ENCODE data around the gene PLEKHJ1.
"Not testable (repeated sequence)": the region's sequence is repeated elsewhere in the genome, so short reads cannot be mapped to it uniquely, and the experiment has no call there.

PLEKHJ1 gene

DNA sequence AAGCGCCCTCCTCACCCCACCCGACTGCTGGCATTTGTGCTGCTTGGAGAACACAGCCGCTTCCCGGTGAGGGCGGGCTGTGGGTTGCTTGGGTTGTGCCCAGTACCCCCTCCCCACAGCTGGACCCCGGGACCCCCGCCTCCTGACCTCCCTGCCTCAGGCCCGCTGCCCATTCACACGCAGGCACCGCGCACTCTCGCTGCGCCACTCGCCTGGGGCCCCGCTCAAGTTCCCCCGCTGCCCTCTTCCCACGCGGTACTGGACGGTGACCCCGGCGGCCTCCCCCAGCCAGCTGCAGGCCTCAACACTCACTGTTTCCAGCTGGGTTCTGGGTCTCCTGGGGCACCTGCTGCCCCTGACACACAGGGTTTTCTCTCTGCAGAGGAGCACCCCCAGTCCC, 16.4 kb downstream of the PLEKHJ1 start:
- no peak for DNase-seq (ENCODE audit: low read depth)

DNA sequence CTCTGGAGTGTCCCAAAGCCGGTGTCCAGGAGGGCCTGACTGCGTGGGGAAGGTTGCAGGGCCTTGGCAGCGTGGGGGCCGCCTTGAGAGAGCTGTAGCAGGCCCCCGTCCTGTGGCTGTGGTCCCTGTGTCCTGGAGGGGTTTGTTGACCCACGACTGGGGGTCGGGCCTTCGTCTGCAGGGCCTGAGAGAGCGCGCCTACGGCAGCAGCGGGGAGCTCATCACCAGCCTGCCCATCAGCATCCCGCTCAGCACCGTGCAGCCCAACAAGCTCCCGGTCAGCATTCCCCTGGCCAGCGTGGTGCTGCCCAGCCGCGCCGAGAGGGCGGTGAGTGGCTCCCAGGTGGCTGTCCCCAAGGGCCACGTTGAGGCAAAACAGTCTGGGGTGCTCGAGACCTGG, 18.5 kb downstream of the PLEKHJ1 start:
- DNase-seq (ENCODE audit: low read depth) = no peak

GRCh38 chr19:2216361-2217225, 19.5 kb downstream of the PLEKHJ1 start:
- DNase-seq (ENCODE audit: low read depth) = no peak

DNA sequence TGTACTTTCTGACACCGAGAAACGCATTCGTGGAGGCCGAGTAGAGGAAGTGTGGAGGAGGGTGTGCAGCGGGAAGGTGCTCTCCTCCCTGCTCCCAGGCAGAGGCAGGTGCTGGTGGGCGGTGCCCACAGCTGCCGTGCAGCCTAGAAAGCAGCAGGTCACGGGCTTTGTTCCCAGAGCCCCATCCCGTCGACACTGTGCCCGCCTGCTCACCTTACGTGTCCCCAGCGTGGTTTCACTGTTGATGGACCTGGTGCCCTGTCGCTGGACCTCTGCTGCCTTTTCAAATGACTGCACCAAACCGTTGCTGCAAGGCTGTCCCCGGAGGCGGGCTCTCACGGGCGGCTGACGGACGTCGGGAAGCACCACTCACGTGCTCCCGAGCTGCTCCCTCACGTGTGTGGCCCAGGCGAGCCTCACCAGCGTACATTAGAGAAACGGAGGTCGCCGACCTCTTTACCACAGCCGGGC, 20.8 kb downstream of the PLEKHJ1 start:
- DNase-seq (ENCODE audit: low read depth) = no peak

- no peak for DNase-seq (ENCODE audit: low read depth)
Observed at GRCh38 chr19:2214251-2214650, 21.9 kb downstream of the PLEKHJ1 start.

- DNase-seq (ENCODE audit: low read depth) = no peak
Observed at GRCh38 chr19:2213799-2214198, 22.3 kb downstream of the PLEKHJ1 start.

DNA sequence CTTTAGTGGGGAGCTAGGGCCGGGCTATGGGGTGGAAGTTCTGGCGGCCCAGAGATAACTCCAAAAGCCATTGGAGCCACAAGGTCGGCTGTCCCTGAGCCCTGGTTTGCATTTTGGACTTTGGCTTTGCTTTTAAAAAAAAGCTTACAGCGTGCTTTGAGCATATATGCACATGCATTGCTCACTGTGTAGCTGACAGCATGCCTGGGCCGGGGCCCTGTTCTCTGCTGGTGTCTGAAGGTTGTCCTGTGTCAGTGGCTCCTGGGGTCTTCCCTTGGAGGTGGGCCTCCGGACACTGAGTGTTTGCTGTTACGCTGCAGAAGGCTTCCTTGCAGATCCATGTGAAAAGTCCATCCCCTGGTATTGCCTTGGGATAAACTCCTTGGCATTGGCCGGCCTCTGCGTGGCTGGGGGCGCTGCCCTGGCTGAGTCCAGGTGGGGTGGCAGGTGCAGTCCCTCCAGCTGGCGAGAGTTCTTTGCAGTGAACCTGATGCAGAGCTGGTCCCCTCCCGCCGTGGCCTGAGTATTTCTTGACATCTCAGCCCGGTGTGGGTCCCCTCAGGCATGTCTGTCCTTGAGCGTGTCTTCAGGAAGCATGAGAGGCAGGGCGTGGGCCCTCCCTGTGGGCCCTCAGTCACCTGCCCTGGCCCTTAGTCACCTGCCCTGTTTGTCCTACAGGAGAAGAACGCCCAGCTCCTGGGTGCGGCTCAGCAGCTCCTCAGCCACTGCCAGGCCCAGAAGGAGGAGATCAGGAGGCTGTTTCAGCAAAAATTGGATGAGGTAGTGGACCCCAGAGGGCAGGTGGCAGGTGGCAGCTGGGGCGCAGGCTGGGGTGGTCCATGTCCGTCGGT, 23.0 kb downstream of the PLEKHJ1 start:
- no peak for DNase-seq (ENCODE audit: low read depth)

GRCh38 chr19:2210987-2211740, 25.0 kb downstream of the PLEKHJ1 start:
- DNase-seq (ENCODE audit: low read depth) = no peak

GRCh38 chr19:2210206-2210605, 25.9 kb downstream of the PLEKHJ1 start:
- no peak for DNase-seq (ENCODE audit: low read depth)

DNA sequence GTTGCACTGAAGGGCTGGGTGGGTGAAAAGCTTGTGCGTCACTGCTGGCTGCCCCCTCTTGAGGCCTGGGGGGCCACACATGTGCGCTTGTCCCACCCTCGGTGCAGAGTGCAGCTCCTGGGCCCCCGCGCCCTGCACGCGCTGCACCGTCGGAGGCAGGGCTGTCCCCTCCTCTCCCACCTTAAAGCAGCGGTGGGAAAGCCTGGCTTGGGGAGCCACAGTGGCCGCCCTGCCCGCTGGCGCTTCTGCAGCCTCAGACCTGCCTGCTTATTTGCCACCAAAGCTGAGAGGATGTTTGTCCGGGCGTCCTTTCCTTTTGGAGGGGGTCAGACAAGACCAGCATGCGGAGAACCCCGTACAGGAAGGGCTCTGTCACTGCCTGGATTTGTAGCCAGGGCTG, 26.7 kb downstream of the PLEKHJ1 start:
- DNase-seq (ENCODE audit: low read depth) = no peak

GRCh38 chr19:2208975-2209374, 27.2 kb downstream of the PLEKHJ1 start:
- DNase-seq (ENCODE audit: low read depth) = no peak

DNA sequence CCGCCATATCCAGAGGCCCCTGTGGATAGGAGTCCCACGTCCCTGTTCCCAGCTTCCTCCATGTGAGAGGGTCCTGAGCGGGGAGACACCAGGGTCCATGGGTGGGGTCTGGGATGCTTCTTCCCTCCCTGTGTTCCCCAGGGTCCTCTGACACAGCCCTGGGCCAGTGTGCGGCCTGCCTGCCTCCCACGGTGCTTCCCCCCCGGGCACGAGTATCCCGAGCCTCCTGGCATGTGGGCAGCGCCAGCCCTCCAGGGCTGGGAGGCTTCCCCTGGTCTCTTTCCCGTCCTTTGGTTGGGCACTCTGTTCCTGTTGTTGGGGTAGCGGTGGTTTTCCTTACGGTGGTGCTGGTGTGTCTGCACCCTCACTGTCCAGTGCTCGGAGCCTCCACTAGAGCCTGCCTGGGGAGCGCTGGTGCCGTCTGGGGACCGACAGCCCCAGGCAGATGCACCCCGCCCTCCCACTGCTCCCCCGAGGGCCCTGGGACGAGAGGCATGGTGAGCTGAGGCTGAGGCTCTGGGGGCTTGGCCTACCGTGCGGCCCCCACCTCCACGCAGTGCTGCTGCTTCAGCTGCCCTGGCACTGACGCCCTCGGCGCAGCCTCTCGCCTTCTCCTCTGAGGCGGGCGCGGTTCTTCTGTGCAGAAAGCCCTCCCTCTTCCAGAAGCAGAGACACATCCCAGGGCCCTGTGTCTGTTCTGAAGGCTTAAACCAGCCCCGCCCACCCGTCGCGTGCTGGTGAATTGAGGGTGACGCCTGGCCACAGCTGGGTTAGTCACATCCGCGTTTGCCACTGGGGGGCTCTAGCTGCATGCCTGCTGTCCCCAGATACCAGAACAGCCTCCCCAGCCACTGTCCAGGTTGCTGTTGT, 27.9 kb downstream of the PLEKHJ1 start:
- no peak for DNase-seq (ENCODE audit: low read depth)

- no peak for DNase-seq (ENCODE audit: low read depth)
Observed at GRCh38 chr19:2207008-2207407, 29.1 kb downstream of the PLEKHJ1 start.

- no peak for DNase-seq (ENCODE audit: low read depth)
Observed at GRCh38 chr19:2202366-2202765, 33.8 kb downstream of the PLEKHJ1 start.

DNA sequence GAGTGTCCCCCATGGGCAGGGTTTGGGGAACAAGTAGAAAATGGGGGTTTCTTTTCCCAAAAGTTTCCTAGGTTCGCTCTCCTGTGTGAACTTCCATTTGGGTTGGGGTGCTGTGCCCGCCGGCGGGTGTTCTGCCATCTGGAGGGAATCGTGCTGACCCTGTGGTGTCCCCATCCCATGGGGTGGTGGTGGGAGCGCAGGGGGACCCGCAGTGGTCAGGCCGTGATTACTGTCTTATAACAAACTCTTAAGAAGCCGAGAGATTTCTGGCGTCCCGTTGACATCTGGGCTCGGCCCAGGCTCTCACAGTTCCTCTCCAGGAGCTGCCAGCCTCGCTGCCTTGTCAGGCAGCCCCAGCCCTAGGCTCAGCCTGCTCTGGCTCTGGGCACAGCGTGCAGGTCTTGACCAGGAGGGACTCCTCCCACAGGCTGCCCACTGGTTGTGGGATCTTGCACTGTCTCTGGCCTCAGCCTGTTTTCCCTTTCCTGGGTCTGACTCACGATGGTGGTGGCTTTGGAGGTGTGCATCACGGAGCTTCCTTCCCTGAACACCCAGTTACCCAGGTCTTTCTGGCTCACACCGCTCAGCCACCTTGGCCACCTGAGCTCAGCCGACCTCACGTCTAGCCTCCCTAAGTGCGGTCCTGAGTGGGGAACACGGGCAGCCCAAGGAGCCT, 34.5 kb downstream of the PLEKHJ1 start:
- no peak for DNase-seq (ENCODE audit: low read depth)

DNA sequence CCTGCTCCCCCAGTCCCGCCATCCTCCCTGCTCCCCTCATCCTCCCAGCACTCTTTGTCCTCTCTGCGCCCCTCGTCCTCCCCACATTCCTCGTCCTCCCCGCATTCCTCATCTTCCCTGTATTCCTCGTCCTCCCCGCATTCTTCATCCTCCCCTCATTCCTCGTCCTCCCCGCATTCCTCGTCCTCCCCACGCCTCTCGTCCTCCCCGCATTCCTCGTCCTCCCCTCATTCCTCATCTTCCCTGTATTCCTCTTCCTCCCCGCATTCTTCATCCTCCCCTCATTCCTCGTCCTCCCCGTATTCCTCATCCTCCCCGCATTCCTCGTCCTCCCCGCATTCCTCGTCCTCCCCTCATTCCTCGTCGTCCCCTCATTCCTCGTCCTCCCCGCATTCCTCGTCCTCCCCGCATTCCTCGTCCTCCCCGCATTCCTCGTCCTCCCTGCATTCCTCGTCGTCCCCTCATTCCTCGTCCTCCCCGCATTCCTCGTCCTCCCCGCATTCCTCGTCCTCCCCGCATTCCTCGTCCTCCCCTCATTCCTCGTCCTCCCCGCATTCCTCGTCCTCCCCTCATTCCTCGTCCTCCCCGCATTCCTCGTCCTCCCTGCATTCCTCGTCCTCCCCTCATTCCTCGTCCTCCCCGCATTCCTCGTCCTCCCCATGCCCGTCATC, 35.4 kb downstream of the PLEKHJ1 start:
- not testable (repeated sequence) for DNase-seq (ENCODE audit: low read depth)

DNA sequence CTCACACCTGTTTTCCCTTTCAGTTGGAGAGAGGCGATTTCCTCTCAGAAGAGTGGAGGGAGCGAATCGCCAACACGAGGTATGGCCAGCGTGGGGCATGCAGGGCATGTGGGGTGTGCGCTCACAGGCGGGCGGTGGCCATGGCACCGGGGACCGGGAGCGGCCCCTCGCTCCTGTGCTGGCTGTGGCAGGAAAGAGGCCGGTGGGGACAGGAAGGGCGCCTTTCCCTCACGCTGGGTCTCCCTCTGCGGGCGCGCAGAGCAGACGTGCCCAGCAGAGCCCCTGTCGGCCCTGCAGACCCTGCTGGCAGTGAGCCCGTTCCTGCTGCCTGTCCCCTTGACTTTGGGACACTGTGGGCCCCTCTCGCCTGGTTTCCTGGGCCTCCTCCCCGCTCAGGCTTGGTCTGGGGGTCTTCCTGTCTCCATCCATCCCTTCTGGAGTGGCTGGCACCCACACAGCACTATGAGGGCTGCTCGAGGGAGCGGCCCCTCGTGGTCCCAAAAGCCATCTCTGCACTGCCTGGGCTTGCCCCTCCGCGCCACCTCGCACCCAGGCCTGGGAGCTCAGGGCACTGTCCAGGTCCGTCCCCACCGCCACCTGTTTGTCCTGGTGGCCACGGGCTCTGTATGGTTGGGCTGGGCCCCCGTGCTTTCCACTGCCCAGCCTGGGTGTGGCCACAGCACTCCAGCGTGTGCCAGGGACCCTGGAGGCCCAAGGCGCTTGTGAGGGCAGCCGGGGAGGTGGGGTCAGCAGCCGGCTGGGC, 36.1 kb downstream of the PLEKHJ1 start:
- DNase-seq (ENCODE audit: low read depth) = no peak

DNA sequence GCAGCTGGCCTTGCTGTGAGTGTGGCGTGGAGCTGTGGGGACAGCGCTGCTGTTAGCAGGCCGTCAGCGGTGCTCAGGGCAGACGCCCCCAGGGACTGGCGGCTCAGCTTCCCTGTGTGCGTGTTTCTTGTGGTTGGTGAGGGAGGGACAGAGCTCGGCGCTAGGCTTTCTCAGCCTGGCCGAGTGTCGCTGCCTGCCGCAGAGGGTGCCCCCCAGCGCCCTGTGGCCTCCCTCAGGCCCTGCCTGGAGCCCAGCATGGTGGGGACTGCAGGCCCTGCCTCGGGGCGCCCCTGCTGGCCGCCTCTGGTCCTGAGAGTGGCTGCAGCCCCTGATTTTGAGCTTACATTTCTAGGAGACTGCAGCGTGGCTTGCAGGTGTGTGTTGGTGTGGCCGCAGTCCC, 36.9 kb downstream of the PLEKHJ1 start:
- no peak for DNase-seq (ENCODE audit: low read depth)

DNA sequence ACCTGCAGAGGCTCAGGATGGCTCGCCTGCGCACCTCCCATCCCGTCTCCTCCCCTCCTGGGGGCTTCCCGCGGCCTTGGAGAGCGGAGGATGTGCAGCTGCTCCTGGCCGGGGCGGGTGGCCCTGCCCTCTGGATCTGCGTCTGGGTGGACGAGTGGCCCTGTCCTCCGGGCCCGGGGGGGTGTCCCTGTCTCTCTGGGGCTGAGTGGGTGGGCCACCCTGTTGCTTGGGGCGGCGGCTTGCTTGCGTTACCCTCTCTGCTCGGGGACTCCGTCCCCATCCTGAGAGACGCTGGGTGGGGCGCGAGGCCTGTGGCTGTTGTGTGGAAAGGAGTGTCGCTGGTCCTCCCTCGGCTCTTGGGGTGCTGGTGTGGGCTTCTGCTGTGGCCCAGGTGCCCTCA, 37.8 kb downstream of the PLEKHJ1 start:
- no peak for DNase-seq (ENCODE audit: low read depth)

Data from activated gamma-delta T cell treated with anti-CD3 and anti-CD28 coated beads, Interleukin-2, amount 50 U/mL, for 16 hours (primary cell).